ENCODE data around the gene MBTPS1.

DNA sequence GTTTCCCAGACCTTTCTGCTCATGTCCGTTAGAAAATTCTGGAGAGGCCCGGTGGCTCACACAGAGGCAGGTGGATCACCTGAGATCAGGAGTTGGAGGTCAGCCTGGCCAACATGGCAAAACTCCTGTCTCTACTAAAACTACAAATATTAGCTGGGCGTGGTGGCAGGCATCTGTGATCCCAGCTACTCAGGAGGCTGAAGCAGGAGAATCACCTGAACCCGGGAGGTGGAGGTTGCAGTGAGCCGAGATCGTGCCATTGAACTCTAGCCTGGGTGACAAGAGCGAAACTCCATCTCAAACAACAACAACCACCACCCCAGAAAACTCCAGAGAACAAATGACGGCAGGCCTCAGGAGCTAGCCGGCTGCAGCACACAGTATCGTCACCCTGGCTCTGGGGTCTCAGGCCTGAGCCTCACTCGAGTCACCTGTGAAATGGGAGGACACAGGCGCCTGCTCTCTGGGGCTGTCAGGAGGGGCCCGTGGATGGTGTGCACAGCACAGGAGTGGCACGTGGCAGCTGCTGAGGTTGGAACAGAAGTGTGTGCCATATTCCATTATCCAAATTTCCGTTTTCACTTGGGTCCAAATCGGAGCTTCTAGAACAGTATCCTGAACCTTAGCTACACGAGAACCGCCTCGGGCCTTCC lies 70.8 kb downstream of the MBTPS1 start:
- TF ChIP-seq, protein P1, sequence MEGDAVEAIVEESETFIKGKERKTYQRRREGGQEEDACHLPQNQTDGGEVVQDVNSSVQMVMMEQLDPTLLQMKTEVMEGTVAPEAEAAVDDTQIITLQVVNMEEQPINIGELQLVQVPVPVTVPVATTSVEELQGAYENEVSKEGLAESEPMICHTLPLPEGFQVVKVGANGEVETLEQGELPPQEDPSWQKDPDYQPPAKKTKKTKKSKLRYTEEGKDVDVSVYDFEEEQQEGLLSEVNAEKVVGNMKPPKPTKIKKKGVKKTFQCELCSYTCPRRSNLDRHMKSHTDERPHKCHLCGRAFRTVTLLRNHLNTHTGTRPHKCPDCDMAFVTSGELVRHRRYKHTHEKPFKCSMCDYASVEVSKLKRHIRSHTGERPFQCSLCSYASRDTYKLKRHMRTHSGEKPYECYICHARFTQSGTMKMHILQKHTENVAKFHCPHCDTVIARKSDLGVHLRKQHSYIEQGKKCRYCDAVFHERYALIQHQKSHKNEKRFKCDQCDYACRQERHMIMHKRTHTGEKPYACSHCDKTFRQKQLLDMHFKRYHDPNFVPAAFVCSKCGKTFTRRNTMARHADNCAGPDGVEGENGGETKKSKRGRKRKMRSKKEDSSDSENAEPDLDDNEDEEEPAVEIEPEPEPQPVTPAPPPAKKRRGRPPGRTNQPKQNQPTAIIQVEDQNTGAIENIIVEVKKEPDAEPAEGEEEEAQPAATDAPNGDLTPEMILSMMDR (IDR thresholded peaks at IDR 0.05), result no peak
- TF ChIP-seq POLR2A (IDR thresholded peaks at IDR 0.05) (no peak), POLR2AphosphoS5 (IDR thresholded peaks at IDR 0.05) (no peak)

Measured in upper lobe of left lung (tissue), 4 donors.